SIG-M5 (cell line): ENCODE data around the gene NSMF.
"Not testable (repeated sequence)": the region's sequence is repeated elsewhere in the genome, so short reads cannot be mapped to it uniquely, and the experiment has no call there.

Source experiments
- DNase-seq: peaks from one replicate; lab custom pipeline; 2025; lab: John Stamatoyannopoulos, UW

NSMF gene

GRCh38 chr9:137410236-137410890 lies 48.8 kb downstream of the NSMF start:
- not testable (repeated sequence) for DNase-seq

- DNase-seq: no peak
Measured at GRCh38 chr9:137409515-137409914, 49.6 kb downstream of the NSMF start.

- no peak for DNase-seq
Measured at GRCh38 chr9:137408651-137409405, 50.3 kb downstream of the NSMF start.

GRCh38 chr9:137407590-137408300 lies 51.4 kb downstream of the NSMF start:
- DNase-seq: no peak

GRCh38 chr9:137406876-137407589 lies 52.1 kb downstream of the NSMF start:
- DNase-seq: no peak

GRCh38 chr9:137406085-137406760 lies 52.9 kb downstream of the NSMF start:
- DNase-seq: no peak

- DNase-seq: no peak
Measured at GRCh38 chr9:137405677-137406081, 53.5 kb downstream of the NSMF start.

GRCh38 chr9:137404961-137405567 lies 54.1 kb downstream of the NSMF start:
- no peak for DNase-seq

GRCh38 chr9:137403269-137403668 lies 55.9 kb downstream of the NSMF start:
- DNase-seq: no peak

- DNase-seq: no peak
Measured at GRCh38 chr9:137402746-137403145, 56.4 kb downstream of the NSMF start.

- DNase-seq: no peak
Measured at GRCh38 chr9:137398561-137399468, 60.3 kb downstream of the NSMF start.

- DNase-seq: no peak
Measured at GRCh38 chr9:137397675-137398423, 61.3 kb downstream of the NSMF start.
